ENCODE measurements around the gene CLSTN3. TPM values are rescaled to one million over a fixed set of nuclear protein-coding genes. Genes with fewer than 3 reads are reported as not detected.

CLSTN3 gene
- total RNA-seq = 6.4 TPM
- long read RNA-seq, partial matches to known transcripts = 2 of 5 reads
- long read RNA-seq, other reads (novel, unspliced or antisense) = 3 of 5 reads

DNA sequence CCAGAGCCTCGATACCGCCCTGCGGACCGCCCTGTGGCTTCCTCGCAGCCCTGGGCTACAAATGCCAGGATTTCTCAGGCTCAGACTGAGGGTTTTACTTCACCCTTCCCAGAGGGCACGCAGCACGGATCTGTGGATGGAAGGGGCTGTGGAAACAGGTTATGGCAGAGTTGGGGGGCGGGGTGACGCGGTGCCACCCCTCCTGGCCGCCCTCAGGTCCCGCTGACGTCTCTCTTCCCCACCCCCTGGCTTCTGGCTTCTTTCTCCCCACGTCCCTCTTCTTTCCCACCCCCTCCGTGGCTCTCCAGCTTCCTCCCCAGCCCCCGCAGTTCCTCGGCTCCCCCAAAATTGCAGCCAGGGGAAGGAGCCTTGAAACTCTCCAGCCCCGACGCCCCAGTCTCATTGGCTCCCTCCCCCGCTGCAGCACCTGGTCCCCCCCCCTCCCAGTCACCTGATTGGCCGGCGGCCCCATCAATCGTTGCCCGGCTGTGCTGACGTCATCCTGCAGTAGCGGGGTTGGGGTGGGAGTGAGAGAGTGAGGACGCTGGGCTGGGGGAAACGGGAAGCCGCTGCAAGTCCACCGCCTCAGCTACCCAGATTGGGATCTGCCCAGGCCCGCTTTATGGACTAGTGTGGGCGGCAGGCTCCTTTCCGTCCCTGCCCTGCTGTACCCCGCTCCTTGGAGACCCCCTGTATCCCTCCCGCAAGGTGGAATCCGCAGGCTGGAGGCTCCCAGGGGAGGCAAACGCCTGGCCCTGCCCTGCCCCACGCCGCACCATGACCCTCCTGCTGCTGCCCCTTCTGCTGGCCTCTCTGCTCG, at the start of gene CLSTN3:
TSS of gene CLSTN3 (plus strand) at position 500 of the 820 bp plus-strand sequence. CDS start at position 778, 278 bp downstream.
- intact Hi-C loops (cut with micrococcal nuclease) = no loop called here
- DNase-seq (peak; percentile 80), ATAC-seq (peak; percentile 85)

DNA sequence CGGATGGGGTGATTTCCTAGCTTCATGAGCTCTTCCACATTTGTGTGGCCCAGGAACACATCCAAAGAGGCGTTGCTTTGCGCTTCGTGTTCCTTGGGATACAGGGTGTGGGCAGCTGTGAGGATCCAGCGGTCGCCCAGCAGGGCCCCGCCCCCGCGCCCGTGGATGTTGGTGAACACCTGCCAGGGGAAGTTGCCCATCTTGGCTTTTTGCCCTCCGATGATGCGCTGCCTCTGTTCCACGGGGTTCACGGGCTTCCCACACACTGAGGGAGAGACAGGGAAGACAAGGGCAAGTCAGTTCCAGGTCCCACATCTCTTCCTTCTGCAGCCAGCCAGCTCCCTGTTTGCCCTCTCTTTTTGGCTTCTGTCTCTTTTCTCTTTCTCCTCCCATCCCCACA, 49.1 kb upstream of the CLSTN3 start:
- ATAC-seq = no peak
- intact Hi-C loops (cut with micrococcal nuclease) = loop anchor here (2.0 kb wide), 1 partner anchor 14 kb away; no protein-coding TSS in a partner anchor
- no peak for DNase-seq

DNA sequence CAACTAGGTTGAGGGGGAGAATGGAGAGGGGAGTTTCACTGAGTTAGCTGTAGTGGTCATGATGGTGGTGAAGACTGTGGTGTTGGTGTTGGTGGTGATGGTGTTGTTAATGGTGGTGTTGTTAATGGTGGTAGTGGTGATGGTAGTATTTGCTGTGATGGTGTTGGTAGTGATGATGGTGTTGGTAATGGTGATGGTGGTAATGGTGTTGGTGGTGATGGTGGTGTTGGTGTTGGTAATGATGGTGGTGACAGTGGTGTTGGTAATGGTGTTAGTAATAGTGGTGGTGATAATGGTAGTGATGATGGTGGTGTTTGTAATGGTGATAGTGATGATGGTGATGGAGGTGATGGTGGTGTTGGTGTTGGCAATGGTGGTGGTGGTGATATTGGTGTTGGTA, 47.0 kb upstream of the CLSTN3 start:
- intact Hi-C loops (cut with micrococcal nuclease) = no loop called here
- ATAC-seq = no peak
- DNase-seq = no peak

DNA sequence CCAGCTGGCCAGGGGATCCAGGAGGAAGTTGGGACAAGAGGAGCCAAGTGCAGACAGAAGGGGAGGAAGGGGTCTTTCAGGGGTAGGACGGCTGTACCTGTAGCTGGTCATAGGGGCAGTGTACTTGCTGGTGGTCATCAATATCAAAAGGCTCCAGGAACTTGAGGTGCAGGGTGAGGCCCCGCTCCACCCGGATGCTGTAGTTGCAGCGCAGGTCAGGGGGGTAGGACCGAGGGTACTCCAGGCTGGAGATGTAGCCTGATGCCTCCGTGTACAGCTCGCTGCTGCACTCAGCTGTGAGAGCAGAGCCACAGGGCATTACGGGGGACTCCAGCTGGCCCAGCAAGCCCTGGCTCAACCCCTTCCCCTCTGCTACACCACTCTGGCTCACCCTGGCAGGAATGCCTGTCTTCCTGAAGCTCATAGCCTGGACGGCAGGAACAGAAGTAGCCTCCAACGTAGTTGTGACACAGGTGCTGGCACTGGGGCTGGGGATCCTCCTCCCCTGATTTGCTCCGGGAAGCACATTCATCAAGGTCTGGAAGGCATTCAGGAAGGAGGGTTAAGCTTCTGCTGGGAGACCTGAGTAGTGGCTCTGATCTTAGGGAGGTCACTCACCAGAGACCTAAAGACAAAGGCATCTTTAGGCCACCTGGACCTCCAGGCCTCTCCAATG, 40.8 kb upstream of the CLSTN3 start:
- ATAC-seq (no peak), DNase-seq (no peak)
- intact Hi-C loops (cut with micrococcal nuclease) = no loop called here

DNA sequence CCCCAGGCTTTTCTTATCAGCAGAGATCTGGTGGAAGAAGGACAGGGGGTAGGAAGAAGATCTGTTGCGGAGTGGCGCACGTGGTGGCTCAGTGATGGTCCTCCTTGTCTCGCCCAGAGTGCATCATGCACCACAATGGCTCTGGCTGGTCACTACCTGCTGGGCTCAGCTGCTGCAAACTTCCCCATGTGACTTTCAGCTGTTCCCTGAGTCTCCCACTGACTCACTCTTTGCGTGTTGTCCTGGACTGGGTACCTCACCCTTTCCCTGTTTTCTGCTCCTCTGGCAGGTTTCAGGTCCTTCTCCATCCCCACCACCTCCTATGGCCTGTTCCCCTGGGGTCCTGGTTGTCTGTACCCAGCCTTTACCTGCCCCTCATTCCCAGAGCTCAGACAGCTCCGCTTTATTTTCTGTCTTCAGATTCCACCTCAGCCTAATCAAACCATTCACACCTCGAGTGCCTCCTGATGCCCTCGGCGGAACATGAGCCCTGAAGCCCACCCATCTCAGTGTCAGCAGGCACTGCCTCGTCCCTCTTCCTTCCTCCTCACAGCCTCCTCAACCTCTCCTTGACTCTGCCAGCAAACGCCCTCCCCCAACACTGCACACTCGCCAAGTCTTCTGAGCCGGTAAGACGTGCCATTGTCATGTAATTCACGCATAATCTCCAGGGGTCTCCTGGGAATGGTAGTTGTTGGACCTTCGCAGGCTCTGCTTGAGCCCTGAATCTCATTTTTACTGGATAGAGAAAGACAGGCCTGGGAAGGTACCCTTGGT, 39.8 kb upstream of the CLSTN3 start:
- ATAC-seq = no peak
- intact Hi-C loops (cut with micrococcal nuclease) = no loop called here
- DNase-seq = peak; percentile 35

DNA sequence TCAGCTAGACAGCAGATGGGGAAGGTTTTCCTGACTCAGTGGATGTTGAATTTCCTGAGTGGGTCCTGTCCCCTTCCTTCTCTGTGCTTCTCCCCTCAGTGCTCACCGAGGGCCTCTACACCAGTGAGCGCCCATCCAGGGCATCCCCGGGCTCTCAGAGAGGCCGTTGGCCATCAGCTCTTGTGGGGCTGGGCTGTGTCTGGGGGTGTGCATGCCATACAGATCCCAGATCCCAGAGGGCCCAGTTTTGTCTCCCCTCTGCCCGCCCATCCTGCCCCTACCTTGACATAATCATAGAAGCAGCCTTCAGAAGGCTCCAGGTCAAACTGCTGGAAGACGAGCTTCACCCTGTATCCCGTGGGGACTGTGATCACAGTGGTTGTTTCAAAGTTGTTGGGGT, 39.0 kb upstream of the CLSTN3 start:
- intact Hi-C loops (cut with micrococcal nuclease) = no loop called here
- DNase-seq (no peak), ATAC-seq (no peak)

DNA sequence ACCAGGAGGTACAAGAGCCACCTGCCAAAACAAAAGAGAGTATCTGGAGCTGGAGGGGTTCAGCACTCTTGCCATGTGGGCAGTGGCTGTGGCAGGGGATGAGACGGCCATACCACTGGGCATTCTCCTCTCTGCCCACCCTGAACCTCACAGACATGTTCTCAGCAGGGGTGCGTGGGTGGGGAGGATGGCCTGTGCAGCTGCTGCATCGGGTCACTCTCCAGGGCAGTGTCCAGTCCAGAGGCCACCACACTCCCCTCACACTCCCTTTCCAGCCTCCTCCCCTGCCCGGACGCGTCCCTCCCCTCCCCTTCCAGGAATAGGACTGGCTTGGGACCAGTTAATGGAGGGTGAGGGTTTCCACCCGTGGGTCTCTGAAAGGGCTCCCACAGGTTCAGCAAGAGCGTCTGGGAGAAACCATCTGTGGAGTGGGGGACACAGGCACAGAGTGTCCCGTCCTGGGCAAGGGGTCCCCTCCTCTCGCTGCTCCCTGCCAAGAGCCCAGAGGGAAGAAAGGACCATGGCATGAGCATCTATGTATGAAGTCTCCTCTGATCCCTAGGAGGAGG, 38.4 kb upstream of the CLSTN3 start:
- peak; percentile 81 for ATAC-seq
- DNase-seq = peak; percentile 70
- intact Hi-C loops (cut with micrococcal nuclease) = no loop called here

DNA sequence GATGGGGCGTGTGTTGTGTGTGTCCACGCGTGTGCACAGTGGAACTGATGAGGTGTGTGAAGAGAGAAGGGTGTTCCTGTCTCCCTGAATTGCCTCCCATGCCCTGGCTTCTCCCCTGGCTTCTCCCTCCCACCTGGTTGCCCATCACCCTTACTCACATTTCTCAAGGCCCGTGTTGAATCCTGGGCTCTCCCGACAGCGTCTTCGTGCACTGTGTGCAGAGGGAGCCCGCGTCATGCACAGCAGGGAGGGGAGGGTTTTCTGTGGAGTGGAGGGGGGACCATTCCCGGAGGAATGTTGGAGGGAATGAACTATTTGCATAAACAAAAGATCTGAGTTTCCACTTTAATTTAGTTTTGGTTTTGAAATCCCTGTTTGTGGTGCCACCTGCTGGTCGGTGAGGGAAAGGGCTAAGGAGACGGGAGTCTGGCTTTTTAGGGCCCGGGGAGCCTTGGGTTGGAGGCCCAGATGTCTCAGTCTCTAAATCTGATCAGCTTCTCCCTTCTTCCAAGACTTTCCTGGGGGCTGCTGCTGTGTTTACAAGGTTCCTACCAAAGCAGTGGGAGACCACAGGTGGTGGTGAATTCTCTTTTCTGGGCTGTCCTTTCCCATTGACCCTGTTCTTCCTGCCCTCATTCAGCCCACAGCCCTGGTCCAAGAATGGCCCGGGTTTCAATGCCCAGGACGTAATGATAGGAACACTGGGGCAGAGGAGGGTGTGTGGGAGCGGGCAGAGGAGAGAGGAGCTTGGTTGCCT, 37.8 kb upstream of the CLSTN3 start, which contains the start of gene C1R:
TSS of gene C1R (minus strand) at position 217 of the 757 bp plus-strand sequence. CDS start at position 160, 57 bp downstream.
- intact Hi-C loops (cut with micrococcal nuclease) = no loop called here
- ATAC-seq = peak; percentile 85
- DNase-seq = peak; percentile 78

DNA sequence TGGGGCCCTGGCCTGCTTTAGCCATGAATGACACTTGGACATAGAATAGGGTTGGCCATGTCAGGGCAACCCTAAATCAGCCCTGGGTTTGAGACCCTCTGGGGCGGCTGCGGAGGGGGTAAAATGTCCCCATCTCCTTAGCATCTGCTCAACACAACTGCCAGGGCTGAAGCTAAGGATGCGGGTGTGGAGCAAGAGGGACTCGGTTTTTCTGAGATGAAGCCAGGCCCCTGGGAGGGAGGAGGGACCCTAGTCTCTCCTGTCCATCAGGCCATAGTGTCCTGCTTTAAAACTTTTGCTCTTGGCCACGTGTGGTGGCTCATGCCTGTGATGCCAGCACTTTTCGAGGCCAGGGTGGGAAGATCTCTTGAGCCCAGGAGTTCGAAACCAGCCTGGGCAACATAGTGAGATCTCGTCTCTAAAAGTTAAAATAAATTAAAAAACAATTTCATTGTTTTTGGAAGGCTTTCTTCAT, 37.1 kb upstream of the CLSTN3 start:
- intact Hi-C loops (cut with micrococcal nuclease) = no loop called here
- DNase-seq (peak; percentile 32), ATAC-seq (no peak)

DNA sequence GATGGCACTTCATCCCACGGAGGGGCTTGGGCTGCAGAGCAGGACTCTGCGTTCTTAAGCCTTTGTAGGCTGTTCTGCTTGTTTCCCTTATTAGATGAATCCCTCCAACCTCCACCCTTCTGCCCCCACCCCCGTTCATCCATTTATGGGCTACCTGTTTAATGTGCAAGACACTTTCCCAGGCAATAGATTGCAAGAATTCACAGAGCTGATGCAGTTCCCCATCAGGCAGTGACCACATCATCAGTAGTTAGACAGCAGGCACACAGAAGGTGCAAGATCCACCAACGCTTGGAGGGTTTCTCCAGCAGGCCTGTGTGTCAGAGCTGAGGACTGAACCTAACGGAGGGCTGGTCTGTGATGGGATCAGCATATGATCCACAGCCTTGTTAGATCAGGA, 36.7 kb upstream of the CLSTN3 start:
- DNase-seq (no peak), ATAC-seq (no peak)
- intact Hi-C loops (cut with micrococcal nuclease) = no loop called here

DNA sequence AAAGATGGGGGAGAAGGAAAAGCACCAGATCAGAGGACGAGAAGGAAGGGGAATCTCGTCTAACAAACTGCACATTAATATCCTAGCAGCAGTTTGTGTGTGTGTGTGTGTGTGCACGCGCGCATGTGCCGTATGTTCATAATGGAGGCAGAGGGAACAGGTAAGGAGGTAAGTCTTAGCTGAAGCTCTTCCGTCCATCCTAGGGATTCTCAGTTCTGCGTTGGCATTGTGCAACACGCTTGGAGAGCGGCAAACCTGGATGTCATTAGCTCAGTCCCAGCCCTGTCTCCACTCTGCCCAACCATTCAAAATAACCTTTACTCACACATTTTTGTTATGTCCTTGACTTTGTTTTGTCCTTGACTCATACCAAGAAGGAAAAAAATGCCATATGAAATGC, 36.3 kb upstream of the CLSTN3 start:
- ATAC-seq (no peak), DNase-seq (no peak)
- intact Hi-C loops (cut with micrococcal nuclease) = no loop called here

DNA sequence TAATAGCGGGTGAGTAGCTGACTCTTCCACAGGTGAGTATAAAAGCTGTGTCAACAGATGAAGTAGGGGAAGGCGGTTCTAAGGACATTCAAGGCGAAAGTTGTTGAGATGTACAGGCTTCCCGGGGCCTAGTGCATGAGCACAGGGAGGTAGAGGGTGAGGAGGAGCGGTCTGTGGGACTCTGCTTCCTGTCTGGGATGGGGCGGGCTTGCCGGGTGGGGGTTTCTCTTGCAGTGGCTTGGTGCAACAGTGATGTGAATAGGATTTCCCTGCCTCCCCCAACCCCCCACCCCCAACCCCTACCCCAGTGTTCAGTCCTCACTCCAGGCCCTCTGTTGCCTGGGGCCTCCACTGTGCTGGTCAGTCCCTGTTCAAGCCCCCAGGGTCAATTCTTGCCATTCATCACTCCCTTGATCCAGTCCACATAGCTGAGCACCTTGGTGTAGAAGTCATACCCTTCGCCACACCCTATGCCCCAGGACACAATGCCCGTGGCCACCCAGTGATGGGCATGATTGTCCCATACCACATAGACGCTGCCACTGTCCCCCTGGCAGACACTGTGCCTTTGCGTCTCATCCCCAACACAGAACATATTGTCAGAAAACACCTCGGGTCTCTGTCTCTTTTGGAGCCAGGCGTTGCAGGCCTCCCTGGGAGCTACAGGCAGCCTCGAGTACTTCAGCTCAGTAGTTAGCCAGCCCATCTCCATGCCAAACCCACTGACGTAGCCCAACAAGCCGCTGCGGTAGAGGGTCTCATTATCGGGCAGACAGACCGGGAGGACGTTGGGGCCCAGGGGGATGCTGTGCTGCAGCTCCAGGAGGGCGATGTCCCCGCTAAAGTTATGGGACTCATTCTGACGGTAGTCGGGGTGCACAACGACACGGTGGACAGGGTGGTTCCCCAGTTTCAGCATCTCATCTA, 33.9 kb upstream of the CLSTN3 start:
- no peak for DNase-seq
- intact Hi-C loops (cut with micrococcal nuclease) = no loop called here
- no peak for ATAC-seq

DNA sequence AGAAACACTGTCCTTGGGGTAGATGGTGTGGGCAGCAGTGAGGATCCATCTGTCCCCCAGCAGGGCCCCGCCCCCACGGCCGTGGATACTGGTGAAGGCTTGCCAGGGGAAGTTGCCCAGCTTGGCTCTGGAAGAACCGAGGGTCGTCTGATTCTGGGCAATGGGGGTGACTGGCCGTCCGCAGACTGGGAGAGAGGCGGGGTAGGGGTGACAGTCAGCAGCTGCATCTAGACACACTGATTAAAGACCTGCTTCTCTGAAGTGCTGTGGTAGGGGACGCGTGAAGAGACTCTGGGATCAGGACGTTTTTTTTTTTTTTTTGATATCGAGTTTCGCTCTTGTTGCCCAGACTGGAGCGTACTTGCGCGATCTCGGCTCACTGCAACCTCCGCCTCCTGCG, 33.2 kb upstream of the CLSTN3 start:
- ATAC-seq = no peak
- intact Hi-C loops (cut with micrococcal nuclease) = no loop called here
- DNase-seq = no peak

DNA sequence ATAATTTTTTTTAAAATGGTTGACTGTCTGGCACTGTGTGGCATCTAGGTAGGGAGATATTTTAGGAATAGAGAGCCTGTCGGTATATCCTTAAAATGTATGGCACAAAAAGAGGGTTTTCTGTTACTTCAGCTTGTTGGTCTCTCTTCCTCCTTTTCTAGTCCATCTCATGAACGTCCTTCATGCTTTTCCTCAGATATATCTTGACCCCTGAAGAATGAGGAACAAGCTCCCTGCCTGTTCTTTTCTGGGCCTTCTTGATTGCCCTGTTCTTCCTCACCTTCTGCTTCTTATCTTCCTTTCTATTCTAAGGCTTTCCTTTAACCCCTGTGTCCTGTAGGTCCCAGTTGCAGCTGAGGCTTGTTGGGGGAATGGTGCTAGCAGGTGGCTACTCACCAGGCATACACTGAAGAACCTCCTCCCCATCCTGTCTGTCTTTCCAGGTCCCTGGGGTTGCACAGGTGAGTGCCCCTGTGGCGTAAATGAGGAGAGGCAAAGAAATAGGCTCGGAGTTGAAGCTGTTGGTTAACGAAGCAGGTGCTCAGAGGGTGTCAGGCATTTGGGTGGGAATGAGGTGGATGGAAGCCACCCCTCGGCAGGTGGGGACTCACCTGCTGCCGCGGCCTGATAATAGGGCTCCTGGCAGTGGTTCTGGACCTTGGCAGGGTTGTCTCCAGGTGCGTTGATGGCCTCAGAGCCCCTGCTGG, 30.7 kb upstream of the CLSTN3 start:
- intact Hi-C loops (cut with micrococcal nuclease) = no loop called here
- no peak for ATAC-seq
- no peak for DNase-seq

DNA sequence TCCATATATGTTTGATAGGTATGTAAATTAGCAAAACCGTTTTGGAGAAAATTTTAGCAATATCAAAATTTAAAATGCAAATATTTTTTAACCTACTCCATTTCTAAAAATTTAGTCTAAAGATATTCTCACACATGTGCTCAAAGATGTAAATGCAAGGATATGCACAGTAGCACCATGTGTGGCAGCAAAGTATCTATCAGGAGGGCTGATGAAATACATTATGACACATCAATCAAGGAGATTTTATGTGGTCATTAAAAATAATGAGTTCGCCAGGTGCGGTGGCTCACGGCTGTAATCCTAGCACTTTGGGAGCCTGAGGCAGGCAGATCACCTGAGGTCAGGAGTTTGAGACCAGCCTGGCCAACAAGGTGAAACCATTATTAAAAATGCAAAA, 29.9 kb upstream of the CLSTN3 start:
- DNase-seq (no peak), ATAC-seq (no peak)
- intact Hi-C loops (cut with micrococcal nuclease) = loop anchor here (10.0 kb wide), 1 partner anchor 145 kb away; the partner anchor contains the start of gene PTPN6

DNA sequence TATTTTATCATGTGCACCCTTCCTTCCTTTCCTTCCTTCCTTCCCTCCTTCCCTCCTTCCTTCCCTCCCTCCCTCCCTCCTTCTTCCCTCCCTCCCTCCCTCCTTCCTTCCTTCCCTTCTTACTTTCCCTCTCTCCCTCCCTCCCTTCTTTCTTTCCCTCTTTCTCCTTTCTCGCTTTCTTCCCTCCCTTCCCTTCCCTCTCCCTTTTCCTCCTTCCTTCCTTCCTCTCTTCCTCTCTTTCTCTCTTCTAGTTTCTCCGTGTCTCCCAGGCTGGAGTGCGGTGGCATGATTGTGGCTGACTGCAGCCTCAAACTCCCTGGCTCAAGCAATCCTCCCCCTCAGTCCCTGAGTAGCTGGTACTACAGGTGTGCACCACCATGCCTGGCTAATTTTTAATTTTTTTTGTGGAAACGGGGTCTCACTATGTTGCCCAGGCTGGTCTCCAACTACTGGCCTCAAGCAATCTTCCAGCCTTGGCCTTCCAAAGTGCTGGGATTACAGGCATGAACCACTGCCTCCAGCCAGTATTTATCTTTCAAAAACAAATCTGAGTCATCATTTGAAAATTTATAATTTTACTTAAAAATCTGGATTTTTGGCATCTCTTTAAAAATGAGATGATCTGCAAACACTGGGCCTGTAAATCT, 29.0 kb upstream of the CLSTN3 start:
- DNase-seq (no peak), ATAC-seq (peak; percentile 42)
- intact Hi-C loops (cut with micrococcal nuclease) = loop anchor here (10.0 kb wide), 1 partner anchor 146 kb away; the partner anchor contains the start of gene PTPN6
